Stimulated activated naive CD8-positive, alpha-beta T cell treated with anti-CD3 and anti-CD28 coated beads, Interleukin-15, amount 100 ng/mL, for 72 hours (primary cell): ENCODE data around the gene ALDH7A1.
"Not testable (repeated sequence)": the region's sequence is repeated elsewhere in the genome, so short reads cannot be mapped to it uniquely, and the experiment has no call there.

Experiments used
- ATAC-seq: fragments of 150-1000 bp; cut with Tn5 transposase; 2 replicates; pipeline ENCODE4 v1.10.0; 2021; ENCODE audit warnings: mild to moderate bottlenecking, moderate library complexity
- DNase-seq, 2 donors: peaks; one replicate each; pipeline ENCODE4 v3.0.0; 2021 to 2022
- H3K27ac Mint-ChIP-seq, 2 donors: one replicate each; pipeline ENCODE4 v1.8.0; 2022; ENCODE audit warnings: mild to moderate bottlenecking in 2 of 2, mixed read lengths in 2 of 2, moderate library complexity in 2 of 2
- H3K27me3 Mint-ChIP-seq: one replicate; pipeline ENCODE4 v1.8.0; 2022; ENCODE audit warnings: mixed read lengths
- H3K4me1 Mint-ChIP-seq: one replicate; pipeline ENCODE4 v1.8.0; 2022; ENCODE audit warnings: mild to moderate bottlenecking, mixed read lengths
- H3K4me3 Mint-ChIP-seq, 2 donors: one replicate each; pipeline ENCODE4 v1.8.0; 2022; ENCODE audit warnings: mild to moderate bottlenecking in 2 of 2, mixed read lengths in 2 of 2, moderate library complexity in 1 of 2
- H3K9me3 Mint-ChIP-seq, 2 donors: one replicate each; pipeline ENCODE4 v1.8.0; 2022; ENCODE audit warnings: mixed read lengths in 2 of 2

Gene ALDH7A1

GRCh38 chr5:126603402-126603991 lies 8.5 kb upstream of the ALDH7A1 start:
- H3K4me1 Mint-ChIP-seq: peaks cover 48% of the 10 kb centered on the region
- peak overlapping the region; percentile 36 to 52 for H3K27ac Mint-ChIP-seq
- DNase-seq (no peak), ATAC-seq (no peak)
- peak overlapping the region in 1 of 2 donors; percentile 32 for H3K4me3 Mint-ChIP-seq
- peaks cover 6 to 13% of the 10 kb centered on the region in 2 donors for H3K9me3 Mint-ChIP-seq
- no peaks in the 10 kb centered on the region for H3K27me3 Mint-ChIP-seq

GRCh38 chr5:126600631-126601511 lies 5.9 kb upstream of the ALDH7A1 start, which contains the start of gene PHAX:
Gene PHAX, plus strand, starts transcription at chr5:126600947. Its CDS starts 16 bp downstream, at chr5:126600963.
- Mint-ChIP-seq H3K27ac (peak within 1 kb of the TSS; percentile 97 to 99), H3K27me3 (no peaks in the 10 kb centered on the region), H3K4me3 (peak within 1 kb of the TSS; percentile 95 to 99), H3K4me1 (peaks cover 37% of the 10 kb centered on the region), H3K9me3 (peaks cover 6 to 13% of the 10 kb centered on the region in 2 donors)
- DNase-seq (peak; percentile 77 to 80), ATAC-seq (peak; percentile 93)

- not testable (repeated sequence) for DNase-seq, H3K27me3 Mint-ChIP-seq, ATAC-seq
- Mint-ChIP-seq H3K9me3 (peaks cover 6 to 13% of the 10 kb centered on the region in 2 donors), H3K27ac (peak overlapping the region in 1 of 2 donors; percentile 24), H3K4me3 (peak overlapping the region; percentile 95 to 99), H3K4me1 (peaks cover 32% of the 10 kb centered on the region)
Measured at GRCh38 chr5:126599971-126600630, 5.1 kb upstream of the ALDH7A1 start.

DNA sequence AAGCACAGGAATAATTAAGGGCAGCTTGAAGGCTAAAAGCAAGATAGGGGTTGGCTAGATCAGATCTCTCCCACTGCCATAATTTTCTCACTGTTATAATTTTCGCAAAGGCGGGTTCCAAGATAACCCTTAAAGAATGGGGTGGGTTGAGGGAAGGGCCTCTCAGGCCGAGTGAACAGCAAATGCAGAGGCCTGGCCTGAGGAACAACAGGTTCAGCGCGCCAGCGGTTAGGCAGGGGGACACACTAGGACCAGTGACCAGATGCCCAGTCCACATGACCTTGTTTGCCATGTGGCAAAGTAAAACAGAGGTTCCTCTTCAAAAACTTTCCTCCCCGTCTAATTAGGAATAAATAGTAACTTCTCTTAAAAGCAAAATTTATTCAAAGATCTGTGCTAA lies 4.5 kb upstream of the ALDH7A1 start:
- ATAC-seq (no peak), DNase-seq (no peak)
- Mint-ChIP-seq H3K4me3 (no peak overlapping the region), H3K27me3 (no peaks in the 10 kb centered on the region), H3K27ac (no peak overlapping the region), H3K9me3 (peaks cover 6 to 13% of the 10 kb centered on the region in 2 donors), H3K4me1 (peaks cover 37% of the 10 kb centered on the region)

- Mint-ChIP-seq H3K4me1 (peaks cover 31% of the 10 kb centered on the region), H3K4me3 (no peak overlapping the region), H3K27me3 (no peaks in the 10 kb centered on the region), H3K27ac (no peak overlapping the region), H3K9me3 (peaks cover 6 to 13% of the 10 kb centered on the region in 2 donors)
- DNase-seq (no peak), ATAC-seq (no peak)
Measured at GRCh38 chr5:126597156-126597555, 2.1 kb upstream of the ALDH7A1 start.

- H3K9me3 Mint-ChIP-seq: peaks cover 6 to 13% of the 10 kb centered on the region in 2 donors
- H3K4me1 Mint-ChIP-seq: peaks cover 26% of the 10 kb centered on the region
- no peak for ATAC-seq
- peak overlapping the region in 1 of 2 donors; percentile 30 for H3K27ac Mint-ChIP-seq
- no peak for DNase-seq
- H3K27me3 Mint-ChIP-seq: no peaks in the 10 kb centered on the region
- H3K4me3 Mint-ChIP-seq: peak overlapping the region; percentile 89 to 96
Measured at GRCh38 chr5:126595486-126596083, 566 bp upstream of the ALDH7A1 start.

DNA sequence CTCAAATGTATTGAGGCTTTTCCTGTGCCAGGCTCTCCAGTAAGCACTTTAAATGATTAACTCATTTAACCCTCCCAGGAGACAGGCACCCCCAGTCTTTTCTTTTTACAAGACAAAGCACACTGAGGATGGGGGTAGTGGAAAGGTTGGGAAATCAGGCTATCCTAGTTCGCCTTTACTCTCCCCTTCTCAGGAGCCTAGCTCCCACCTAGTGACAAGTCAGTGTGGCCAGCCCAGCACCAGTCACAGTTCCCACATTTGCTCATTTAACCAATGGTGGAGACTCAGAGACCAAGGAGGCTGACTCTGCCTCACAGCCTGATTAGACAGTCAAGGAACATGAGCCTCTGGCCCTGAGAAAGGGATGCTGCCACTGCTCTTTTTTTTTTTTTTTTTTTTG lies 3.5 kb downstream of the ALDH7A1 start:
- Mint-ChIP-seq H3K4me3 (no peak overlapping the region), H3K9me3 (no peaks in the 10 kb centered on the region), H3K4me1 (peaks cover 21% of the 10 kb centered on the region), H3K27ac (no peak overlapping the region), H3K27me3 (no peaks in the 10 kb centered on the region)
- ATAC-seq (no peak), DNase-seq (no peak)

DNA sequence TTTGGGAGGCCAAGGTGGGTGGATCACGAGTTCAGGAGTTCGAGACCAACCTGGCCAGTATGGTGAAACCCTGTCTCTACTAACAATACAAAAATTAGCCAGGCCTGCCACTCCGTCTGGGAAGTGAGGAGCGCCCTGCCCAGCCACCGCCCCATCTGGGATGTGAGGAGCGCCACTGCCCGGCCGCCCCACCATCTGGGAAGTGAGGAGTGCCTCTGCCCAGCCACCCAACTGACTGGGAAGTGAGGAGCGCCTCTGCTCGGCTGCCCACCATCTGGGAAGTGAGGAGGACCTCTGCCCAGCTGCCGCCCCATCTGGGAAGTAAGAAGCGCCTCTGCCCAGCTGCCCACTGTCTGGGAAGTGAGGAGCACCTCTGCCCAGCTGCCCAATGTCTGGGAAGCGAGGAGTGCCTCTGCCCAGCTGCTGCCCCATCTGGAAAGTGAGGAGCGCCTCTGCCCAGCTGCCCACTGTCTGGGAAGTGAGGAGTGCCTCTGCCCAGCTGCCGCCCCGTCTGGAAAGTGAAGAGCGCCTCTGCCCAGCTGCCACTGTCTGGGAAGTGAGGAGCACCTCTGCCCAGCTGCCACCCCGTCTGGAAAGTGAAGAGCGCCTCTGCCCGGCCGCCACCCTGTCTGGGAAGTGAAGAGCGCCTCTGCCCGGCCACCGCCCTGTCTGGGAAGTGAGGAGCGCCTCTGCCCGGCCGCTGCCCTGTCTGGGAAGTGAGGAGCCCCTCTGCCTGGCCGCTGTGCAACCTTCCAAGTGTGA lies 5.3 kb downstream of the ALDH7A1 start:
- no peak for DNase-seq
- H3K27ac Mint-ChIP-seq: no peak overlapping the region
- peaks cover 14% of the 10 kb centered on the region for H3K4me1 Mint-ChIP-seq
- no peak overlapping the region for H3K4me3 Mint-ChIP-seq
- no peaks in the 10 kb centered on the region for H3K9me3 Mint-ChIP-seq
- no peaks in the 10 kb centered on the region for H3K27me3 Mint-ChIP-seq
- ATAC-seq: no peak

- Mint-ChIP-seq H3K4me1 (no peaks in the 10 kb centered on the region), H3K4me3 (no peak overlapping the region), H3K27ac (peak overlapping the region in 1 of 2 donors; percentile 19), H3K9me3 (no peaks in the 10 kb centered on the region), H3K27me3 (no peaks in the 10 kb centered on the region)
- ATAC-seq (no peak), DNase-seq (no peak)
Measured at GRCh38 chr5:126587551-126588390, 7.2 kb downstream of the ALDH7A1 start.

GRCh38 chr5:126583761-126584160 lies 11.3 kb downstream of the ALDH7A1 start:
- Mint-ChIP-seq H3K27ac (no peak overlapping the region), H3K9me3 (no peaks in the 10 kb centered on the region), H3K27me3 (no peaks in the 10 kb centered on the region), H3K4me3 (no peak overlapping the region), H3K4me1 (no peaks in the 10 kb centered on the region)
- DNase-seq (no peak), ATAC-seq (no peak)

GRCh38 chr5:126579716-126580115 lies 15.3 kb downstream of the ALDH7A1 start:
- ATAC-seq (no peak), DNase-seq (no peak)
- Mint-ChIP-seq H3K27me3 (no peaks in the 10 kb centered on the region), H3K4me3 (no peak overlapping the region), H3K27ac (no peak overlapping the region), H3K9me3 (no peaks in the 10 kb centered on the region), H3K4me1 (no peaks in the 10 kb centered on the region)

- no peaks in the 10 kb centered on the region for H3K9me3 Mint-ChIP-seq
- no peak overlapping the region for H3K4me3 Mint-ChIP-seq
- H3K27ac Mint-ChIP-seq: no peak overlapping the region
- DNase-seq (no peak), ATAC-seq (no peak)
- H3K27me3 Mint-ChIP-seq: no peaks in the 10 kb centered on the region
- no peaks in the 10 kb centered on the region for H3K4me1 Mint-ChIP-seq
Measured at GRCh38 chr5:126577415-126577814, 17.6 kb downstream of the ALDH7A1 start.

GRCh38 chr5:126576974-126577373 lies 18.0 kb downstream of the ALDH7A1 start:
- Mint-ChIP-seq H3K27me3 (no peaks in the 10 kb centered on the region), H3K4me3 (no peak overlapping the region), H3K27ac (no peak overlapping the region), H3K9me3 (no peaks in the 10 kb centered on the region), H3K4me1 (no peaks in the 10 kb centered on the region)
- no peak for ATAC-seq
- DNase-seq: no peak

DNA sequence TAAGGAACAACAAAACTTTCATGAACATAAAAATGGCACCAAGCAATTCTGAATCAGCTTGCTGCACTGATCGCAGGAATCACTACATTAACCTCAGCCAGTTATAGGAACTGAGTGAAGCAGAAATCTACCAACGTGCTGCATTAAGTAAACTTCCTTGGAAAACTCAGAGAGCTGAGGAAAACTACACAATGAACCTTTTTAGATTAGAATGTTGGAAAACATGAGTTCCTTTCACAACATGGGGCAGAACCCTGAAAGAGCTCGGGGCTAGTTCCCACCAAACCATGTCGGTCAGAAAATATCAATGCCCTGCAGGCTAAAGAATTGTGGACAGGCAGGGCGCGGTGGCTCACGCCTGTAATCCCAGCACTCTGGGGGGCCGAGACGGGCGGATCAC lies 19.4 kb downstream of the ALDH7A1 start:
- DNase-seq (no peak), ATAC-seq (no peak)
- no peaks in the 10 kb centered on the region for H3K9me3 Mint-ChIP-seq
- no peak overlapping the region for H3K4me3 Mint-ChIP-seq
- H3K27me3 Mint-ChIP-seq: no peaks in the 10 kb centered on the region
- no peak overlapping the region for H3K27ac Mint-ChIP-seq
- no peaks in the 10 kb centered on the region for H3K4me1 Mint-ChIP-seq
